HCT116 (cell line): ENCODE measurements around the gene TMEM135. TPM values are rescaled to one million over a fixed set of nuclear protein-coding genes. Genes with fewer than 3 reads are reported as not detected.
A peak's percentile ranks its signal among the peaks of the same experiment; 100 is the strongest.

Experiments used
- ATAC-seq: fragments of 200-7000 bp; cut with Tn5 transposase; 2 replicates; pipeline ENCODE4 v1.9.1; 2020; ENCODE audit warnings: mild to moderate bottlenecking, moderate library complexity
- BruUV-seq: library from RNA; stranded (reverse); fragments of 400-500 nt; replicated peaks from 2 replicates; lab custom pipeline; 2021; lab: Mats Ljungman, UMichigan
- CTCF ChIA-PET: fragments of 300-600 bp; sonication (Branson Sonifier 250); formaldehyde crosslinking; loops from one replicate; lab custom pipeline; 2021; ENCODE audit warnings: antibody characterized with exemption; lab: Charles Lee
- POLR2A ChIA-PET: fragments of 300-600, 350-600 bp; sonication (Branson Sonifier 250); formaldehyde crosslinking; loops from one replicate; lab custom pipeline; 2021; ENCODE audit warnings: antibody characterized with exemption; lab: Charles Lee
- RAD21 ChIA-PET, 2 experiments: fragments of 300-600 bp; sonication (Branson Sonifier 250); formaldehyde crosslinking; loops; one replicate each; lab custom pipeline; 2023; ENCODE audit warnings: low total read pairs in 2 of 2; ENCODE audit not compliant: uncharacterized antibody in 2 of 2, unreplicated experiment in 2 of 2, low non-redundant PET in 1 of 2; lab: Charles Lee
- DNase-seq: peaks from one replicate; pipeline ENCODE4 v3.0.0-alpha.2; 2010; ENCODE audit warnings: low read depth, low spot score
- H2AFZ ChIP-seq: fragments of 200-600 bp; shearing (Covaris generic), sonication (generic); 2 replicates; pipeline ENCODE4 v1.6.1; 2017; ENCODE audit warnings: low read depth, mixed run types, mixed read lengths, antibody characterized with exemption, low read length; ENCODE audit not compliant: poor library complexity, severe bottlenecking
- H3K27ac ChIP-seq: 2 replicates; pipeline ENCODE4 v1.5.1; 2012; ENCODE audit warnings: low read depth, low read length
- H3K27me3 ChIP-seq: fragments of 200-600 bp; sonication (generic); 2 replicates; pipeline ENCODE4 v1.6.1; 2016; ENCODE audit warnings: mixed run types, low read length, mixed read lengths; ENCODE audit not compliant: insufficient read depth
- H3K36me3 ChIP-seq, 2 experiments: fragments of 200-500 bp in 1 of 2; fragments of 200-600 bp in 1 of 2; sonication (Bioruptor generic) in 1 of 2; sonication (generic) in 1 of 2; 2 replicates each; pipeline versions ENCODE4 v1.5.1 to v1.6.1; 2014 to 2016; ENCODE audit warnings: low read length in 2 of 2, inconsistent platforms in 1 of 2, mixed read lengths in 1 of 2, mixed run types in 1 of 2; ENCODE audit not compliant: insufficient read depth in 2 of 2, control insufficient read depth in 1 of 2
- H3K4me1 ChIP-seq, 2 experiments: fragments of 200-600 bp in 1 of 2; sonication (generic) in 1 of 2; 2 replicates each; pipeline versions ENCODE4 v1.5.1 to v1.6.1; 2012 to 2017; ENCODE audit warnings: low read length in 2 of 2, inconsistent platforms in 1 of 2, mild to moderate bottlenecking in 1 of 2, mixed read lengths in 1 of 2, mixed run types in 1 of 2, moderate library complexity in 1 of 2; ENCODE audit not compliant: insufficient read depth in 2 of 2, control insufficient read depth in 1 of 2
- H3K4me2 ChIP-seq: fragments of 200-600 bp; sonication (generic); 2 replicates; pipeline ENCODE4 v1.6.1; 2017; ENCODE audit warnings: mixed run types, low read length, mixed read lengths
- H3K4me3 ChIP-seq, 2 experiments: fragments of 200-600 bp in 1 of 2; sonication (generic) in 1 of 2; replicated peaks in 1 of 2; 2 replicates each; pipeline ENCODE4 v1.5.1; 2011 to 2016; ENCODE audit warnings: low read length in 2 of 2, control low read depth in 1 of 2, low read depth in 1 of 2, mild to moderate bottlenecking in 1 of 2, mixed read lengths in 1 of 2, mixed run types in 1 of 2
- H3K79me2 ChIP-seq: fragments of 200-600 bp; sonication (generic); 2 replicates; pipeline ENCODE4 v1.6.1; 2017; ENCODE audit warnings: mild to moderate bottlenecking, mixed run types, low read length, moderate library complexity, mixed read lengths; ENCODE audit not compliant: insufficient read depth
- H3K9ac ChIP-seq: fragments of 200-600 bp; sonication (generic); 2 replicates; pipeline ENCODE4 v1.6.1; 2016; ENCODE audit warnings: low read length, mixed read lengths
- H3K9me2 ChIP-seq: fragments of 200-600 bp; sonication (generic), shearing (Covaris generic); 2 replicates; pipeline ENCODE4 v1.6.1; 2017; ENCODE audit warnings: mixed run types, mild to moderate bottlenecking, moderate library complexity; ENCODE audit not compliant: insufficient read depth
- H3K9me3 ChIP-seq, 2 experiments: fragments of 200-500 bp in 1 of 2; fragments of 200-600 bp in 1 of 2; sonication (Bioruptor generic) in 1 of 2; sonication (generic) in 1 of 2; 2 replicates each; pipeline ENCODE4 v1.6.1; 2014 to 2017; ENCODE audit warnings: low read length in 2 of 2, mixed read lengths in 2 of 2, inconsistent platforms in 1 of 2, low read depth in 1 of 2, mild to moderate bottlenecking in 1 of 2, mixed run types in 1 of 2, moderate library complexity in 1 of 2; ENCODE audit not compliant: control insufficient read depth in 1 of 2, insufficient read depth in 1 of 2
- H4K20me1 ChIP-seq: fragments of 200-600 bp; sonication (generic), shearing (Covaris generic); 2 replicates; pipeline ENCODE4 v1.6.1; 2017; ENCODE audit warnings: mixed run types, mild to moderate bottlenecking, moderate library complexity; ENCODE audit not compliant: insufficient read depth
- EGR1 ChIP-seq: IDR thresholded peaks from 2 replicates; pipeline ENCODE4 v1.6.1; 2012; ENCODE audit warnings: low read depth
- FOSL1 ChIP-seq: IDR thresholded peaks from 2 replicates; pipeline ENCODE4 v1.6.1; 2012; ENCODE audit warnings: low read depth
- POLR2A ChIP-seq: IDR thresholded peaks from 2 replicates; pipeline ENCODE4 v1.7.0; 2011; ENCODE audit warnings: borderline replicate concordance; ENCODE audit not compliant: insufficient read depth, insufficient read length; ENCODE audit errors: extremely low read depth
- RAD21 ChIP-seq: IDR thresholded peaks from 2 replicates; pipeline ENCODE4 v1.6.1; 2012; ENCODE audit warnings: low read depth, mild to moderate bottlenecking
- SIN3A ChIP-seq: IDR thresholded peaks from 2 replicates; pipeline ENCODE4 v1.6.1; 2012; ENCODE audit warnings: low read depth
- SP1 ChIP-seq: IDR thresholded peaks from 2 replicates; pipeline ENCODE4 v1.6.1; 2012; ENCODE audit warnings: low read depth
- ZBTB33 ChIP-seq: IDR thresholded peaks from 2 replicates; pipeline ENCODE4 v1.6.1; 2011; ENCODE audit warnings: mild to moderate bottlenecking, low read length, moderate library complexity; ENCODE audit not compliant: insufficient replicate concordance; ENCODE audit errors: extremely low read depth
- ZFX ChIP-seq: fragments of 450-650 bp; IDR thresholded peaks from 2 replicates; pipeline ENCODE4 v1.6.1; 2017
- intact Hi-C: fragments of 100-400 bp; cut with micrococcal nuclease; formaldehyde crosslinking; loops from 2 replicates; pipeline ENCODE4 v1.10.0; 2022
- total RNA-seq: library from RNA; stranded (reverse); gene quantifications from one replicate; pipeline ENCODE4 v1.2.1, GENCODE V29; 2021; ENCODE audit not compliant: unreplicated experiment
- TF ChIP-seq, protein P1 (sequence below): IDR thresholded peaks from 2 replicates; pipeline ENCODE4 v1.6.1; 2012; ENCODE audit warnings: low read depth

Gene TMEM135
- total RNA-seq, 1 experiment from 2014 or later: 50.6 TPM

DNA sequence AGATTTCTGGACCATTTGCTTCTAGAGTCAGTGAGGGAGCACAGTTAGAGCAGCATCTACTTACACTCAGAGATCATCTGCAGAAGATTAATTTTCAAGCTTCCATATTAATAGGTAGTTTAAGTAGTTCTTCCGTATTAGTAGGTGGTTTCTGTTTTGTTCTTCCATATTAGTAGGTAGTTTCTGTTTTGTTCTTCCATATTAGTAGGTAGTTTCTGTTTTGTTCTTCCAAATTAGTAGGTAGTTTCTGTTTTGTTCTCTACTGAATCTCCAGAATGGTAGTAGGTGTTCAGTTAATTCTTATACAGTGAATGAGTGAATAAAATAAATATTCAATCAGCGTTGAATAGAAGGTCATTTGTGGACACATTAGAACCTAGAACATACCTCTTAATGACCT is 175.7 kb downstream of the TMEM135 start:
- intact Hi-C loops: no loop called here
- H3K27ac ChIP-seq: no peak overlapping the region
- H3K4me3 ChIP-seq: no peak overlapping the region
- CTCF ChIA-PET: no interaction called here
- TF ChIP-seq ZFX (no peak), EGR1 (no peak), POLR2A (no peak), SP1 (no peak), RAD21 (no peak), FOSL1 (no peak), SIN3A (no peak), ZBTB33 (no peak)
- POLR2A ChIA-PET: no interaction called here
- no peaks in the 10 kb centered on the region for H3K4me1 ChIP-seq
- no peaks in the 10 kb centered on the region for H3K9me2 ChIP-seq
- DNase-seq (no peak), ATAC-seq (no peak)
- no peaks in the 10 kb centered on the region for H3K79me2 ChIP-seq
- no peaks in the 10 kb centered on the region for H3K36me3 ChIP-seq
- H2AFZ ChIP-seq: no peak overlapping the region
- H3K4me2 ChIP-seq: no peak overlapping the region
- RAD21 ChIA-PET: no interaction called here
- no peak overlapping the region for H3K9ac ChIP-seq
- no peaks in the 10 kb centered on the region for H3K27me3 ChIP-seq
- no TSS peak for BruUV-seq
- H4K20me1 ChIP-seq: no peaks in the 10 kb centered on the region
- H3K9me3 ChIP-seq: no peaks in the 10 kb centered on the region

DNA sequence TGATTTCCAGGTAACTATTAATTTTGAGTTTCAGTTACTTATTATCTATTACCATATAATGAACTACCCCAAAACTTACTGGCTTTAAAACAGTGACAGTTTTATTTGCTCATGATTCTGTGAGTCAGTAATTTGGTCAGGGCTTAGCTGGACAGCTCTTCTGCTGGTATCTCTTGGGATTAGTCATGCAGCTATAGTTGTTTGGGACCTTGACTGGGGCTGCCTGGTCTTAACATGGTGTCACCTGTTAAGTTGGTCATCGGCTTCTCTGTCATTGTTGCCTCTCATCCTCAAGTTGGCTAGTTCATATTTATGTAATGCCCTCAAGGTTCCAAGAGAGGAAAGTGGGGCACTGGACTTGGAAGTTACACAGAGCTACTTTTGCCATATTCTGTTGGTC is 177.5 kb downstream of the TMEM135 start:
- ChIA-PET POLR2A (no interaction called here), CTCF (no interaction called here), RAD21 (no interaction called here)
- H3K9me3 ChIP-seq: no peaks in the 10 kb centered on the region
- no peaks in the 10 kb centered on the region for H3K36me3 ChIP-seq
- DNase-seq: no peak
- H3K4me1 ChIP-seq: no peaks in the 10 kb centered on the region
- no peaks in the 10 kb centered on the region for H4K20me1 ChIP-seq
- no peaks in the 10 kb centered on the region for H3K79me2 ChIP-seq
- H3K4me3 ChIP-seq: no peak overlapping the region
- no peak overlapping the region for H3K27ac ChIP-seq
- no TSS peak for BruUV-seq
- no peak overlapping the region for H2AFZ ChIP-seq
- no peak for ATAC-seq
- no peak overlapping the region for H3K9ac ChIP-seq
- intact Hi-C loops: no loop called here
- TF ChIP-seq, protein P1, sequence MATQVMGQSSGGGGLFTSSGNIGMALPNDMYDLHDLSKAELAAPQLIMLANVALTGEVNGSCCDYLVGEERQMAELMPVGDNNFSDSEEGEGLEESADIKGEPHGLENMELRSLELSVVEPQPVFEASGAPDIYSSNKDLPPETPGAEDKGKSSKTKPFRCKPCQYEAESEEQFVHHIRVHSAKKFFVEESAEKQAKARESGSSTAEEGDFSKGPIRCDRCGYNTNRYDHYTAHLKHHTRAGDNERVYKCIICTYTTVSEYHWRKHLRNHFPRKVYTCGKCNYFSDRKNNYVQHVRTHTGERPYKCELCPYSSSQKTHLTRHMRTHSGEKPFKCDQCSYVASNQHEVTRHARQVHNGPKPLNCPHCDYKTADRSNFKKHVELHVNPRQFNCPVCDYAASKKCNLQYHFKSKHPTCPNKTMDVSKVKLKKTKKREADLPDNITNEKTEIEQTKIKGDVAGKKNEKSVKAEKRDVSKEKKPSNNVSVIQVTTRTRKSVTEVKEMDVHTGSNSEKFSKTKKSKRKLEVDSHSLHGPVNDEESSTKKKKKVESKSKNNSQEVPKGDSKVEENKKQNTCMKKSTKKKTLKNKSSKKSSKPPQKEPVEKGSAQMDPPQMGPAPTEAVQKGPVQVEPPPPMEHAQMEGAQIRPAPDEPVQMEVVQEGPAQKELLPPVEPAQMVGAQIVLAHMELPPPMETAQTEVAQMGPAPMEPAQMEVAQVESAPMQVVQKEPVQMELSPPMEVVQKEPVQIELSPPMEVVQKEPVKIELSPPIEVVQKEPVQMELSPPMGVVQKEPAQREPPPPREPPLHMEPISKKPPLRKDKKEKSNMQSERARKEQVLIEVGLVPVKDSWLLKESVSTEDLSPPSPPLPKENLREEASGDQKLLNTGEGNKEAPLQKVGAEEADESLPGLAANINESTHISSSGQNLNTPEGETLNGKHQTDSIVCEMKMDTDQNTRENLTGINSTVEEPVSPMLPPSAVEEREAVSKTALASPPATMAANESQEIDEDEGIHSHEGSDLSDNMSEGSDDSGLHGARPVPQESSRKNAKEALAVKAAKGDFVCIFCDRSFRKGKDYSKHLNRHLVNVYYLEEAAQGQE: peak; percentile 22; the same call in 1 of the 2 replicates
- TF ChIP-seq ZFX: no peak
- H3K9me2 ChIP-seq: no peaks in the 10 kb centered on the region
- H3K4me2 ChIP-seq: no peak overlapping the region
- H3K27me3 ChIP-seq: no peaks in the 10 kb centered on the region
